ENCODE measurements around the gene KCNMA1. TPM values are rescaled to one million over a fixed set of nuclear protein-coding genes. Genes with fewer than 3 reads are reported as not detected.

The KCNMA1 gene
- total RNA-seq, 1 experiment from 2014 or later, result 143 TPM

DNA sequence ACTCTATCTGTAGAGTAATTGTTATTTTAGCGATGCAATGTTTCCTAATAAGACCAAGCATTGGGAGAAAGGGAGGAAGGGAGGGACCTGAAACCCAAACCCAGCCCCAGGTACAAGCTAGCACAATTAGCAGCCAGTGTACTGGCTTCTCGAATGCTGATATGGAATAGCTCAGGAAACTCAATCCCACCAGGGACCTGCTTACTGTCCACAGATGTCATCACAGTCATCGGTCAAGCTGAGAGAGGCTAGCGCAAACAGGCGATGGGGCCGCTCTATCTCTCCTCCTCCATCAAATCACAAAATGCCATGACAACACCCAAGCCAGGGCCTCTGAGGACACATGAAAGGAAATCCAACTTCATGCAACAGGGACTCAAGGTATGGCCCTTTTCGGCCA lies 192.1 kb downstream of the KCNMA1 start:
- no peaks in the 10 kb centered on the region for H3F3A ChIP-seq (ENCODE audit: low read length, unreplicated experiment)
- H2AFZ ChIP-seq (ENCODE audit: low read length), result no peak overlapping the region
- no peak overlapping the region for H3K4me2 ChIP-seq (ENCODE audit: low read length)
- ChIA-PET CTCF (no interaction called here), POLR2A (ENCODE audit: unreplicated experiment) (interaction anchor here (0.6 kb wide), 1 partner anchor 8 kb away, joined by 4 read pairs; no protein-coding TSS in a partner anchor)
- H3K9me3 ChIP-seq (ENCODE audit: low read length), result no peaks in the 10 kb centered on the region
- no peak overlapping the region for H3K4me3 ChIP-seq (ENCODE audit: low read length)
- no peak overlapping the region for H3K9ac ChIP-seq (ENCODE audit: low read length)
- H3K79me2 ChIP-seq (ENCODE audit: low read length), result no peaks in the 10 kb centered on the region
- no peak overlapping the region for H3K27ac ChIP-seq (ENCODE audit: low read length)
- H3K4me1 ChIP-seq (ENCODE audit: insufficient read depth, low read length), result peaks cover 4% of the 10 kb centered on the region; the same call in 1 of the 2 replicates
- no peaks in the 10 kb centered on the region for H3K9me2 ChIP-seq (replicated peaks; ENCODE audit: low read length)
- no peak for DNase-seq
- no peaks in the 10 kb centered on the region for H3K27me3 ChIP-seq (ENCODE audit: low read length)
- no peaks in the 10 kb centered on the region for H4K20me1 ChIP-seq (ENCODE audit: low read length)
- no TSS peak for BruUV-seq (replicated peaks)
- intact Hi-C loops (cut with micrococcal nuclease), result no loop called here
- TF ChIP-seq EZH2phosphoT487 (IDR thresholded peaks at IDR 0.05; ENCODE audit: borderline replicate concordance, low read length) (no peak), EZH2 (IDR thresholded peaks at IDR 0.05; ENCODE audit: low read length, unreplicated experiment) (no peak)
- TF ChIP-seq, protein P1, sequence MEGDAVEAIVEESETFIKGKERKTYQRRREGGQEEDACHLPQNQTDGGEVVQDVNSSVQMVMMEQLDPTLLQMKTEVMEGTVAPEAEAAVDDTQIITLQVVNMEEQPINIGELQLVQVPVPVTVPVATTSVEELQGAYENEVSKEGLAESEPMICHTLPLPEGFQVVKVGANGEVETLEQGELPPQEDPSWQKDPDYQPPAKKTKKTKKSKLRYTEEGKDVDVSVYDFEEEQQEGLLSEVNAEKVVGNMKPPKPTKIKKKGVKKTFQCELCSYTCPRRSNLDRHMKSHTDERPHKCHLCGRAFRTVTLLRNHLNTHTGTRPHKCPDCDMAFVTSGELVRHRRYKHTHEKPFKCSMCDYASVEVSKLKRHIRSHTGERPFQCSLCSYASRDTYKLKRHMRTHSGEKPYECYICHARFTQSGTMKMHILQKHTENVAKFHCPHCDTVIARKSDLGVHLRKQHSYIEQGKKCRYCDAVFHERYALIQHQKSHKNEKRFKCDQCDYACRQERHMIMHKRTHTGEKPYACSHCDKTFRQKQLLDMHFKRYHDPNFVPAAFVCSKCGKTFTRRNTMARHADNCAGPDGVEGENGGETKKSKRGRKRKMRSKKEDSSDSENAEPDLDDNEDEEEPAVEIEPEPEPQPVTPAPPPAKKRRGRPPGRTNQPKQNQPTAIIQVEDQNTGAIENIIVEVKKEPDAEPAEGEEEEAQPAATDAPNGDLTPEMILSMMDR (conservative IDR thresholded peaks at IDR 0.05; ENCODE audit: low read depth, low read length), result no peak
- no peaks in the 10 kb centered on the region for H3K36me3 ChIP-seq (ENCODE audit: low read depth, low read length)
- no peak for ATAC-seq

DNA sequence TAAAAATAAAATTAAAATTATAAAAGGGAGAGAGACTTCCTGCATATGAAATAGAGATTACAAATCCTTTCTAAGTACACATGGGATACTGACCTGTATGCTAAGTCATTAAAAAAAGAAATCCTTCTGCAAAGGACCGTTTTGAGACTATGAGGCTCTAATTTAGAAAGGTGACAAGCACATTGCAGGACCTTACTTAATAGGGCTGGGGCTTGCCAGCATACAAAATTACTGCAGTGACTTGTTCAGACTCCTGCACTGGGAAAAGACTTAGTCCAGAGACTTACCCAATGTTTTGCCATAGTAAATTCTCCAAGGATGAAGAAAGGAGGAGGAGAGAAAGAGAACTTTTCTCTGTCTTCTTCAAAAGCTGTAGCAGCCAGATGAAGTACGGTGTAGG lies 193.6 kb downstream of the KCNMA1 start:
- H3K9ac ChIP-seq (ENCODE audit: low read length), result no peak overlapping the region
- H3K4me2 ChIP-seq (ENCODE audit: low read length), result no peak overlapping the region
- POLR2A ChIA-PET (ENCODE audit: unreplicated experiment), result no interaction called here
- H3K27me3 ChIP-seq (ENCODE audit: low read length), result no peaks in the 10 kb centered on the region
- H3K79me2 ChIP-seq (ENCODE audit: low read length), result no peaks in the 10 kb centered on the region
- no peaks in the 10 kb centered on the region for H3K9me3 ChIP-seq (ENCODE audit: low read length)
- H3K27ac ChIP-seq (ENCODE audit: low read length), result no peak overlapping the region
- no TSS peak for BruUV-seq (replicated peaks)
- no peak overlapping the region for H2AFZ ChIP-seq (ENCODE audit: low read length)
- H3K4me3 ChIP-seq (ENCODE audit: low read length), result no peak overlapping the region
- H3K4me1 ChIP-seq (ENCODE audit: insufficient read depth, low read length), result peaks cover 4% of the 10 kb centered on the region; the same call in 1 of the 2 replicates
- intact Hi-C loops (cut with micrococcal nuclease), result no loop called here
- CTCF ChIA-PET, result no interaction called here
- TF ChIP-seq EZH2 (IDR thresholded peaks at IDR 0.05; ENCODE audit: low read length, unreplicated experiment) (no peak), EZH2phosphoT487 (IDR thresholded peaks at IDR 0.05; ENCODE audit: borderline replicate concordance, low read length) (no peak)
- TF ChIP-seq, protein P1 (conservative IDR thresholded peaks at IDR 0.05; ENCODE audit: low read depth, low read length), result no peak
- no peaks in the 10 kb centered on the region for H4K20me1 ChIP-seq (ENCODE audit: low read length)
- no peak for DNase-seq
- H3F3A ChIP-seq (ENCODE audit: low read length, unreplicated experiment), result no peaks in the 10 kb centered on the region
- H3K36me3 ChIP-seq (ENCODE audit: low read depth, low read length), result no peaks in the 10 kb centered on the region
- no peaks in the 10 kb centered on the region for H3K9me2 ChIP-seq (replicated peaks; ENCODE audit: low read length)
- no peak for ATAC-seq

DNA sequence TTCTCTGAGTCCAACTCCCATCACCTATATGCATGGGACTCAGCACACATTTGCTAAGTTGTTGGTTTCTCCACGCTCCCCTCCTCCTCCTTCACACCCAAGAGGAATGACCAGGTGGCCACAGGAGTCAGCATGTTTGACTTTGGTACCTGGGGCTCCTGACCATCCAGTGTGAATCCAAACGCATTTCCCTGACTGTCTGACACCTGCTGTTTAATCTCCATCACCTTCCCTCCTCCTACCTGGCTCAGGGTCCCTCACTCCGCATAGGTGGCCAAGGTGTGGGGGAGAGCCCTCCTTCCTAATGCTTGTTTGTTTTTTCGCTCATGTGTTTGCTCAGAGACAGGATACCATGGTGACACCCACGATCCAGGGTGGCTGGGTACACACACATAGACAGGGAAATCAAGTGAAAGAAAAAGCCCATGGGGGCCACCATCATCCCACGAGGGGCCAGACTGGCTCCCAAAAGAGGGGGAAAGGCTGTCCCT lies 194.9 kb downstream of the KCNMA1 start:
- POLR2A ChIA-PET (ENCODE audit: unreplicated experiment), result no interaction called here
- no peaks in the 10 kb centered on the region for H3K36me3 ChIP-seq (ENCODE audit: low read depth, low read length)
- no peak overlapping the region for H3K27ac ChIP-seq (ENCODE audit: low read length)
- H3K79me2 ChIP-seq (ENCODE audit: low read length), result no peaks in the 10 kb centered on the region
- H3K9ac ChIP-seq (ENCODE audit: low read length), result no peak overlapping the region
- peaks cover 4% of the 10 kb centered on the region; the same call in 1 of the 2 replicates for H3K4me1 ChIP-seq (ENCODE audit: insufficient read depth, low read length)
- no peaks in the 10 kb centered on the region for H3K9me3 ChIP-seq (ENCODE audit: low read length)
- H4K20me1 ChIP-seq (ENCODE audit: low read length), result no peaks in the 10 kb centered on the region
- no peak for DNase-seq
- TF ChIP-seq EZH2phosphoT487 (IDR thresholded peaks at IDR 0.05; ENCODE audit: borderline replicate concordance, low read length), result no peak
- H3K4me2 ChIP-seq (ENCODE audit: low read length), result no peak overlapping the region
- CTCF ChIA-PET, result no interaction called here
- no TSS peak for BruUV-seq (replicated peaks)
- no peaks in the 10 kb centered on the region for H3K27me3 ChIP-seq (ENCODE audit: low read length)
- H3K4me3 ChIP-seq (ENCODE audit: low read length), result no peak overlapping the region
- ATAC-seq, result peak; percentile 42
- H3K9me2 ChIP-seq (replicated peaks; ENCODE audit: low read length), result no peaks in the 10 kb centered on the region
- H2AFZ ChIP-seq (ENCODE audit: low read length), result no peak overlapping the region
- no peaks in the 10 kb centered on the region for H3F3A ChIP-seq (ENCODE audit: low read length, unreplicated experiment)
- intact Hi-C loops (cut with micrococcal nuclease), result no loop called here

All from PC-3 (cell line).